ENCODE data around the gene GCSAML.

The GCSAML gene

DNA sequence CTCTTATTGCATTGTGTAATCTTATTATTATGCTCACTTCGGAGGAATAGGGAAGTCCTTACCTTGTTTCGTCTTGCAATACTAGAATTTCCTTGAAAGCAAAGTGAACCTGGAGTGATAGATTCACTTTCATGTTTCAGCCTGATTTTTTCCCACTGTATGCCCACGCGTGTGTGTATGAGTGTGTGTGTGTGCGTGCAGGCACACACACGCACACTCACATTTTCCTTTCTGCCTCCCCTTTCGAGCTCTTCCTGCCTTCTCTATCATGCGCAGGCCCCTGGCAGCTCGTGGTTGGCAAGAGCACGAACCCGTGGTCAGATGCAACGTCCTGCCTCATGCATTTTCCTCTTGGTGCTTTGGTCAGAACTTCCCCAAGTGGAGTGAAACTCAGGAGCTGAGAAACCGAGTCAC, at the start of gene GCSAML:
Gene GCSAML, plus strand, starts transcription at position 366 of the 414 bp plus-strand sequence. CDS start 58 bp downstream, outside the sequence.
- TF ChIP-seq, protein P1, sequence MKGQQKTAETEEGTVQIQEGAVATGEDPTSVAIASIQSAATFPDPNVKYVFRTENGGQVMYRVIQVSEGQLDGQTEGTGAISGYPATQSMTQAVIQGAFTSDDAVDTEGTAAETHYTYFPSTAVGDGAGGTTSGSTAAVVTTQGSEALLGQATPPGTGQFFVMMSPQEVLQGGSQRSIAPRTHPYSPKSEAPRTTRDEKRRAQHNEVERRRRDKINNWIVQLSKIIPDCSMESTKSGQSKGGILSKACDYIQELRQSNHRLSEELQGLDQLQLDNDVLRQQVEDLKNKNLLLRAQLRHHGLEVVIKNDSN (IDR thresholded peaks at IDR 0.05), result no peak
- TF ChIP-seq YY1 (IDR thresholded peaks at IDR 0.05; ENCODE audit: low read depth) (no peak), EP300 (IDR thresholded peaks at IDR 0.05; ENCODE audit: borderline replicate concordance) (no peak), CREB1 (IDR thresholded peaks at IDR 0.05; ENCODE audit: low read depth) (no peak), CEBPB (IDR thresholded peaks at IDR 0.05) (no peak), ZBTB7A (IDR thresholded peaks at IDR 0.05; ENCODE audit: low read depth) (no peak), RAD21 (IDR thresholded peaks at IDR 0.05; ENCODE audit: low read depth) (no peak), EGR1 (IDR thresholded peaks at IDR 0.05) (no peak), NFIC (IDR thresholded peaks at IDR 0.05) (no peak)
- TF ChIP-seq, protein P2, sequence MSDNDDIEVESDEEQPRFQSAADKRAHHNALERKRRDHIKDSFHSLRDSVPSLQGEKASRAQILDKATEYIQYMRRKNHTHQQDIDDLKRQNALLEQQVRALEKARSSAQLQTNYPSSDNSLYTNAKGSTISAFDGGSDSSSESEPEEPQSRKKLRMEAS (IDR thresholded peaks at IDR 0.05), result no peak
- TF ChIP-seq, protein P3, sequence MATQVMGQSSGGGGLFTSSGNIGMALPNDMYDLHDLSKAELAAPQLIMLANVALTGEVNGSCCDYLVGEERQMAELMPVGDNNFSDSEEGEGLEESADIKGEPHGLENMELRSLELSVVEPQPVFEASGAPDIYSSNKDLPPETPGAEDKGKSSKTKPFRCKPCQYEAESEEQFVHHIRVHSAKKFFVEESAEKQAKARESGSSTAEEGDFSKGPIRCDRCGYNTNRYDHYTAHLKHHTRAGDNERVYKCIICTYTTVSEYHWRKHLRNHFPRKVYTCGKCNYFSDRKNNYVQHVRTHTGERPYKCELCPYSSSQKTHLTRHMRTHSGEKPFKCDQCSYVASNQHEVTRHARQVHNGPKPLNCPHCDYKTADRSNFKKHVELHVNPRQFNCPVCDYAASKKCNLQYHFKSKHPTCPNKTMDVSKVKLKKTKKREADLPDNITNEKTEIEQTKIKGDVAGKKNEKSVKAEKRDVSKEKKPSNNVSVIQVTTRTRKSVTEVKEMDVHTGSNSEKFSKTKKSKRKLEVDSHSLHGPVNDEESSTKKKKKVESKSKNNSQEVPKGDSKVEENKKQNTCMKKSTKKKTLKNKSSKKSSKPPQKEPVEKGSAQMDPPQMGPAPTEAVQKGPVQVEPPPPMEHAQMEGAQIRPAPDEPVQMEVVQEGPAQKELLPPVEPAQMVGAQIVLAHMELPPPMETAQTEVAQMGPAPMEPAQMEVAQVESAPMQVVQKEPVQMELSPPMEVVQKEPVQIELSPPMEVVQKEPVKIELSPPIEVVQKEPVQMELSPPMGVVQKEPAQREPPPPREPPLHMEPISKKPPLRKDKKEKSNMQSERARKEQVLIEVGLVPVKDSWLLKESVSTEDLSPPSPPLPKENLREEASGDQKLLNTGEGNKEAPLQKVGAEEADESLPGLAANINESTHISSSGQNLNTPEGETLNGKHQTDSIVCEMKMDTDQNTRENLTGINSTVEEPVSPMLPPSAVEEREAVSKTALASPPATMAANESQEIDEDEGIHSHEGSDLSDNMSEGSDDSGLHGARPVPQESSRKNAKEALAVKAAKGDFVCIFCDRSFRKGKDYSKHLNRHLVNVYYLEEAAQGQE (IDR thresholded peaks at IDR 0.05; ENCODE audit: low read depth), result no peak

DNA sequence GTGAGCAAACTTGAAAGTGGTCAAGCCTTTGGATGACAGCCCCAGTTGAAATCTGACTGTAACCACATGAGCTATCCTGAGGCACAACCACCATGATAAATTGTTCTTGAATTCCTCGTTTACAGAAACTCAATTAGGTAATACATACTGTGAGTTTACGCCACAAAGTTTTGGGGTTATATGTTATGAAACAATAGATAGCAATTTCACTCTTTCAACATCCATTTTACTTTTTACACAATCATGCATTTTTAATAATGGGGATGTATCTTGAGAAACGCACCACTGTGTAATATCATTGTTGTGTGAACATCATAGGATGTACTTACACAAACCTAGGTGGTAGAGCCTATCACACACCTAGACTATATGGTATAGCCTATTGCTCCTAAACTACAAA, 48.1 kb upstream of the GCSAML start:
- TF ChIP-seq YY1 (IDR thresholded peaks at IDR 0.05; ENCODE audit: low read depth) (no peak), NFIC (IDR thresholded peaks at IDR 0.05) (no peak), ZBTB7A (IDR thresholded peaks at IDR 0.05; ENCODE audit: low read depth) (no peak), CREB1 (IDR thresholded peaks at IDR 0.05; ENCODE audit: low read depth) (no peak), TAF1 (IDR thresholded peaks at IDR 0.05; ENCODE audit: low read depth) (no peak), EP300 (IDR thresholded peaks at IDR 0.05; ENCODE audit: borderline replicate concordance) (no peak), RAD21 (IDR thresholded peaks at IDR 0.05; ENCODE audit: low read depth) (no peak), CEBPB (IDR thresholded peaks at IDR 0.05) (no peak), TEAD4 (IDR thresholded peaks at IDR 0.05) (no peak), FOXM1 (IDR thresholded peaks at IDR 0.05; ENCODE audit: borderline replicate concordance, low read depth) (no peak), TCF12 (IDR thresholded peaks at IDR 0.05; ENCODE audit: low read depth) (no peak)
- TF ChIP-seq, protein P2 (IDR thresholded peaks at IDR 0.05), result no peak
- TF ChIP-seq, protein P1 (IDR thresholded peaks at IDR 0.05), result no peak
- TF ChIP-seq, protein P3 (IDR thresholded peaks at IDR 0.05; ENCODE audit: low read depth), result no peak

DNA sequence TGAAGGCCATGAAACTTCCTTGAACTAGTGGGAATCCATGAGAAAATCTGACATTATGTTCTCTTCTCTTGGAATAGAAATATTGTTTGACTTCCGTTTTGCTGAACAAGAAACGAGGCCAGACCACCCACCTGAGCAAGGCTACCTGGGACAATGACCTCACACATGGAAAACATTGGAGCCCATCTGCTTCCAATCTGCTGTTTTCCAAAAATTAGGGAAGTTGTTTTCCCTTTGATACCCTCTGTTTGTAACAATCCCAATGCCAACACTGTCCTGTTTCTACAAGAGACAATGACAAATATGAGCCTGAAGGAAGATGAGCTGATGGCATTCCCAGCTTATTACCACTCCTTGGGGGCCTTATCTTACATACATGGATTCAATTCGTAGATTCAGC, 42.1 kb upstream of the GCSAML start:
- TF ChIP-seq ZBTB7A (IDR thresholded peaks at IDR 0.05; ENCODE audit: low read depth) (no peak), EP300 (IDR thresholded peaks at IDR 0.05; ENCODE audit: borderline replicate concordance) (no peak), FOXM1 (IDR thresholded peaks at IDR 0.05; ENCODE audit: borderline replicate concordance, low read depth) (no peak), TCF12 (IDR thresholded peaks at IDR 0.05; ENCODE audit: low read depth) (no peak), CEBPB (IDR thresholded peaks at IDR 0.05) (no peak), NFIC (IDR thresholded peaks at IDR 0.05) (no peak), TEAD4 (IDR thresholded peaks at IDR 0.05) (no peak), RAD21 (IDR thresholded peaks at IDR 0.05; ENCODE audit: low read depth) (no peak), YY1 (IDR thresholded peaks at IDR 0.05; ENCODE audit: low read depth) (no peak), CREB1 (IDR thresholded peaks at IDR 0.05; ENCODE audit: low read depth) (no peak), TAF1 (IDR thresholded peaks at IDR 0.05; ENCODE audit: low read depth) (no peak)
- TF ChIP-seq, protein P3 (IDR thresholded peaks at IDR 0.05; ENCODE audit: low read depth), result no peak
- TF ChIP-seq, protein P1 (IDR thresholded peaks at IDR 0.05), result no peak
